Astrocyte of the spinal cord (primary cell): Measurements from ENCODE around the gene FAM234B.

Experiments used
- DNase-seq: peaks from one replicate; pipeline ENCODE4 v3.0.0; 2011; ENCODE audit warnings: low read depth, low spot score
- H3K4me3 ChIP-seq: 2 replicates; pipeline ENCODE4 v1.5.1; 2011; ENCODE audit warnings: low read depth, mild to moderate bottlenecking, low read length, moderate library complexity
- CTCF ChIP-seq: IDR thresholded peaks from 2 replicates; pipeline ENCODE4 v1.5.1; 2012; ENCODE audit warnings: low read depth, mild to moderate bottlenecking, low read length, inconsistent platforms
- in situ Hi-C: cut with HindIII; loops from 2 replicates; pipeline ENCODE4 v1.10.0; 2017; ENCODE audit warnings: low sequenced_read_pairs

FAM234B gene

GRCh38 chr12:13126494-13126893 is 82.3 kb downstream of the FAM234B start:
- DNase-seq, result no peak
- H3K4me3 ChIP-seq, result no peak overlapping the region
- in situ Hi-C loops, result no loop called here
- TF ChIP-seq CTCF, result no peak

- in situ Hi-C loops, result no loop called here
- DNase-seq, result no peak
- H3K4me3 ChIP-seq, result no peak overlapping the region
- no peak for TF ChIP-seq CTCF
Measured at GRCh38 chr12:13127444-13127843, 83.3 kb downstream of the FAM234B start.

GRCh38 chr12:13128291-13128965 is 84.2 kb downstream of the FAM234B start:
- TF ChIP-seq CTCF, result no peak
- in situ Hi-C loops, result no loop called here
- H3K4me3 ChIP-seq, result no peak overlapping the region
- DNase-seq, result no peak

- H3K4me3 ChIP-seq, result no peak overlapping the region
- TF ChIP-seq CTCF, result no peak
- DNase-seq, result no peak
- in situ Hi-C loops, result no loop called here
Measured at GRCh38 chr12:13130981-13131380, 86.8 kb downstream of the FAM234B start.
